ENCODE data around the gene ATP5PF. TPM values are rescaled to one million over a fixed set of nuclear protein-coding genes. Genes with fewer than 3 reads are reported as not detected.

ATP5PF gene
- total and polyA plus RNA-seq, 2 donors (not counting 3 experiments of a cell fraction or from before 2014, with no cell fraction given), result 132 to 194 TPM

GRCh38 chr21:25776440-25776839, 41.7 kb upstream of the ATP5PF start:
- intact Hi-C loops (cut with micrococcal nuclease), result no loop called here
- FAIRE-seq (no peak), DNase-seq (ENCODE audit: low read depth, low spot score) (no peak)
- no TSS peak for BruUV-seq (replicated peaks)
- Histone ChIP-seq H3K4me1 (ENCODE audit: control insufficient read depth, extremely low read depth, insufficient read depth, low read length) (no peaks in the 10 kb centered on the region), H3K36me3 (ENCODE audit: control insufficient read depth in 2 of 2, extremely low read depth in 1 of 2, insufficient read depth in 2 of 2, low read length in 2 of 2) (no peaks in the 10 kb centered on the region), H4K20me1 (replicated peaks; ENCODE audit: control insufficient read depth, extremely low read depth, insufficient read depth, low read length) (no peaks in the 10 kb centered on the region), H3K9me1 (replicated peaks; ENCODE audit: control insufficient read depth, extremely low read depth, insufficient read depth, low read length) (no peaks in the 10 kb centered on the region), H3K27ac (ENCODE audit: insufficient read depth, low read depth, low read length) (no peak overlapping the region), H3K9me3 (replicated peaks; ENCODE audit: control insufficient read depth, insufficient read depth, low read length) (no peaks in the 10 kb centered on the region), H3K9ac (replicated peaks; ENCODE audit: extremely low read depth, insufficient read depth, low read length) (no peak overlapping the region), H3K4me3 (replicated peaks in 1 of 3; ENCODE audit: insufficient read depth in 1 of 3, low read depth in 1 of 3, low read length in 3 of 3) (no peak overlapping the region), H3K4me2 (ENCODE audit: insufficient read depth, low read length) (no peak overlapping the region), H2AFZ (ENCODE audit: low read depth, low read length) (no peak overlapping the region), H3K27me3 (ENCODE audit: control insufficient read depth in 2 of 2, insufficient read depth in 2 of 2, low read length in 2 of 2) (no peaks in the 10 kb centered on the region), H3K79me2 (ENCODE audit: control insufficient read depth, insufficient read depth, low read length) (no peaks in the 10 kb centered on the region)
- ChIA-PET POLR2A (no interaction called here), CTCF (interaction anchor here (3.2 kb wide), 1 partner anchor 15 kb away, joined by 10 read pairs; no protein-coding TSS in a partner anchor)
- dilution Hi-C loops (cut with MboI; ENCODE audit: extremely low pct_ligation_motif_present, low sequenced_read_pairs), result no loop called here
- no peak for TF ChIP-seq FOS (IDR thresholded peaks at IDR 0.05; ENCODE audit: borderline replicate concordance, insufficient read depth, low read length)
- TF ChIP-seq POLR2AphosphoS5 (IDR thresholded peaks at IDR 0.05; ENCODE audit: insufficient read depth, low read depth, low read length), result no peak
- no peak for TF ChIP-seq MYC (IDR thresholded peaks at IDR 0.05; ENCODE audit: low read depth, low read length)
- TF ChIP-seq JUN (IDR thresholded peaks at IDR 0.05; ENCODE audit: borderline replicate concordance, insufficient read depth, insufficient read length, low read depth), result no peak
- no peak for TF ChIP-seq POLR2A (IDR thresholded peaks at IDR 0.05; ENCODE audit: low read depth, low read length)
- no peak for TF ChIP-seq GATA2 (IDR thresholded peaks at IDR 0.05; ENCODE audit: insufficient read depth, insufficient read length, low read depth, low read length)
- TF ChIP-seq, protein P1, sequence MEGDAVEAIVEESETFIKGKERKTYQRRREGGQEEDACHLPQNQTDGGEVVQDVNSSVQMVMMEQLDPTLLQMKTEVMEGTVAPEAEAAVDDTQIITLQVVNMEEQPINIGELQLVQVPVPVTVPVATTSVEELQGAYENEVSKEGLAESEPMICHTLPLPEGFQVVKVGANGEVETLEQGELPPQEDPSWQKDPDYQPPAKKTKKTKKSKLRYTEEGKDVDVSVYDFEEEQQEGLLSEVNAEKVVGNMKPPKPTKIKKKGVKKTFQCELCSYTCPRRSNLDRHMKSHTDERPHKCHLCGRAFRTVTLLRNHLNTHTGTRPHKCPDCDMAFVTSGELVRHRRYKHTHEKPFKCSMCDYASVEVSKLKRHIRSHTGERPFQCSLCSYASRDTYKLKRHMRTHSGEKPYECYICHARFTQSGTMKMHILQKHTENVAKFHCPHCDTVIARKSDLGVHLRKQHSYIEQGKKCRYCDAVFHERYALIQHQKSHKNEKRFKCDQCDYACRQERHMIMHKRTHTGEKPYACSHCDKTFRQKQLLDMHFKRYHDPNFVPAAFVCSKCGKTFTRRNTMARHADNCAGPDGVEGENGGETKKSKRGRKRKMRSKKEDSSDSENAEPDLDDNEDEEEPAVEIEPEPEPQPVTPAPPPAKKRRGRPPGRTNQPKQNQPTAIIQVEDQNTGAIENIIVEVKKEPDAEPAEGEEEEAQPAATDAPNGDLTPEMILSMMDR (IDR thresholded peaks at IDR 0.05; ENCODE audit: extremely low read depth in 1 of 2, insufficient read depth in 1 of 2, low read depth in 1 of 2, low read length in 2 of 2), result no peak
- TF ChIP-seq EZH2 (IDR thresholded peaks at IDR 0.05; ENCODE audit: borderline replicate concordance, low read depth, low read length, severe bottlenecking), result no peak
- TF ChIP-seq, protein P2, sequence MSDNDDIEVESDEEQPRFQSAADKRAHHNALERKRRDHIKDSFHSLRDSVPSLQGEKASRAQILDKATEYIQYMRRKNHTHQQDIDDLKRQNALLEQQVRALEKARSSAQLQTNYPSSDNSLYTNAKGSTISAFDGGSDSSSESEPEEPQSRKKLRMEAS (IDR thresholded peaks at IDR 0.05; ENCODE audit: insufficient read depth, insufficient read length), result no peak
